Measurements from ENCODE around the gene PTPN11. TPM values are rescaled to one million over a fixed set of nuclear protein-coding genes. Genes with fewer than 3 reads are reported as not detected.
A peak's percentile ranks its signal among the peaks of the same experiment; 100 is the strongest.
"Not testable (repeated sequence)": the region's sequence is repeated elsewhere in the genome, so short reads cannot be mapped to it uniquely, and the experiment has no call there.

The PTPN11 gene
- total RNA-seq, 1 donor from 2014 or later, result 79.1 TPM

DNA sequence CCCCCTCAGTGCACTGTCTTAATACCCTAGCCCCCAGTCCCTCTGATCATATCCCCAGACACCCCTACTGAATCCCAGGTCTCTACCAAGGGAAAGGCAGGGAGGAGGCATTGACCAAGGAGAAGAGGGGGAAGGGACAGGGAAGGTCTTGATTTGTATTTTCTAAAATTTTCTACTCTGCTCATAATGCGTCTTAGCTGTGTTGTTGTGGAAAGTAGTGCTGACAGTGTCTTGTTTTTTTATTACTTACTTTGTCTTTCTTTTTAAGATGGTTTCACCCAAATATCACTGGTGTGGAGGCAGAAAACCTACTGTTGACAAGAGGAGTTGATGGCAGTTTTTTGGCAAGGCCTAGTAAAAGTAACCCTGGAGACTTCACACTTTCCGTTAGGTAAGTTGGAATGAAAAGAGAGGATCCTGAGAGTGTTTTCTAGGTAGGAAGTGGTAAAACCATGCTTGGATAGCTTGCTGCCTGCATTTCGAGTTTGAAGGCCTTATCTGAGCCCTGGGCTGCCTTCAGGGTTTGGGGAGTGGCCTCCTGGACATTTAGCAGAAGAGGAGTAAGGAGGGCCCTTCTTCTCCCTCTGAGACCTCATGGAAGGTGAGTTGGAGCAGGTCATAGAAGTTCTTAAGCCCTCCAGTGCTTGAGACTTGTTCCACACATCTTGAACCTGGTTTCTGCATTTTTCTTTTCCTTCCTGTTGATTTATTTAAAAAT, 27.4 kb downstream of the PTPN11 start:
- DNase-seq (ENCODE audit: low spot score) (no peak), ATAC-seq (no peak)

DNA sequence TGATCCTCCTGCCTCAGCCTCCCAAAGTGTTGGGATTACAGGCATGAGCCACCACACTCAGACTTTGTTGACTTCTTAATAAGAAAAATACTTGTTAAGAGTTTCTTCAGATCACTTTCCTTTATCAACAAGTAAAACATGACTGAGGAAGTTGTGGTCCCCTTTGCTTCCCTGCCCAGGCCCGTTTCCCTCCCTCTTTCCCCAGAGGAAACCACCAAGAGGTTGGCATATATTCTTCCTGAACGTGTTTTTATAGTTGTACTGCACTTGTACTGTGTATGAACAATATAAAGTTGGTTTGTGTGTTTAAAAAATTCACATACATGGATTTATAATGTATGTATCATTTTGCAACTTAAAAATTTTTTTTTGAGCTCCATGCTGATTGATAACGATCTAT, 28.4 kb downstream of the PTPN11 start:
- DNase-seq (ENCODE audit: low spot score), result no peak

DNA sequence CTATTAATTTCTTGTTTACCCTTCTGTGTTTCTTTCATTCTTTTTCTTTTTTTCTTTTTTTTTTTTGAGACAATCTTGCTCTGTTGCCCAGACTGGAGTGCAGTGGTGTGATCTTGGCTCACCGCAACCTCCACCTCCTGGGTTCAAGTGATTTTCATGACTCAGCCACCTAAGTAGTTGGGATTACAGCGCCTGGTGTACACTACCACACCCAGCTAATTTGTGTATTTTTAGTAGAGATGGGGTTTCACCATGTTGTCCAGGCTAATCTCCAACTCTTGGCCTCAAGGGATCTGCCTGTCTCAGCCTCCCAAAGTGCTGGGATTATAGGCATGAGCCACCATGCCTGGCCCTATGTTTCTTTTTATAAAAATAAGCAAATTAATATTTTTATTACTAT, 29.4 kb downstream of the PTPN11 start:
- ATAC-seq; DNase-seq (ENCODE audit: low spot score): not testable (repeated sequence)

More for the DNA sequence above, 28.4 kb downstream of the PTPN11 start:
- no peak for ATAC-seq

DNA sequence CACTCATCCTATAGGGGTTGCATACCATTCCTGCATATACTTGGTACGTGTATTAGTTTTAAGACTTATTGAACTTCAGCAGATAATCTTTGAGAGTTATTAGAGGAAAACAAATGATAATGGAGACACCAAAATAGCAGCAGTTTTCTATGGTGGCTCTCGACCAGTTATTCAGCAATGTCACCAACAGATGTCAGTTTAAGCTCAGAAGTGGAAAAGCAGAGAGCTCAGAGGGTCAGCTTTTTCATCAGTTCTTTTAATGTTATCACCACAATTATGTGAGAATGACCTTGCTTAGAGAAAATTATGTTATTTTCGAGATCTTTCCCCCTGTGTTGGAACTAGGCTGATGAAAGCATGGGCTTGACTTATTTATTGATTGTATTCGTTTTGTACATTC, 32.0 kb downstream of the PTPN11 start:
- ATAC-seq (peak; percentile 43), DNase-seq (ENCODE audit: low spot score) (no peak)

DNA sequence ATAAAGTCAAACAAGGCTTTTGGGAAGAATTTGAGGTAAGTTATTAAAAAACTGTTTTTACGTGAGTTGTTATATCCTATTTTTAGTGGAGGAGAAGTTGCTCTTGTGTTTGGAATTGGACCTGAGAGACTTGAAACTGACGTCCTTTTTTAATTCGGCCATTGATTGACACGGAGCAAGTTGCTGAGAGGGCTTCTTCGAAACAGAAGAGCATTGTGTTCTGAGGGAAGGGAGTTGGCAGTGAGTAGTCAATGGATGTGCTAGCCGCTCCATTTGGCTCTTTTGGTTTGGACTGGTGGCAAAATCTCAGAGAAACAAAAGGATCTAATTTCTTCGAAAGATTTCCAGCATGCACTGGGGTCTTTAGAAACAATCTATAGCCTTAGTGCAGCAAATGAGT, 37.3 kb downstream of the PTPN11 start:
- DNase-seq (ENCODE audit: low spot score) (no peak), ATAC-seq (no peak)

DNA sequence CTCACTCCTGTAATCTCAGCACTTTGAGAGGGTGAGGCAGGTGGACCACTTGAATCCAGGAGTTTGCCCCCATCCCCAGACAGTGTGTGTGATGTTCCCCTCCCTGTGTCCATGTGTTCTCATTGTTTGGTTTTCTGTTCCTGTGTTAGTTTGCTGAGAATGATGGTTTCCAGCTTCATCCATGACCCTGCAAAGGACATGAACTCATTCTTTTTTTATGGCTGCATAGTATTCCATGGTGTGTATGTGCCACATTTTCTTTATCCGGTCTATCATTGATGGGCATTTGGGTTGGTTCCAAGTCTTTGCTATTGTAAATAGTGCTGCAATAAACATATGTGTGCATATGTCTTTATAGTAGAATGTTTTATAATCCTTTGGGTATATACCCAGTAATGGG, 38.4 kb downstream of the PTPN11 start:
- not testable (repeated sequence) for ATAC-seq; DNase-seq (ENCODE audit: low spot score)

DNA sequence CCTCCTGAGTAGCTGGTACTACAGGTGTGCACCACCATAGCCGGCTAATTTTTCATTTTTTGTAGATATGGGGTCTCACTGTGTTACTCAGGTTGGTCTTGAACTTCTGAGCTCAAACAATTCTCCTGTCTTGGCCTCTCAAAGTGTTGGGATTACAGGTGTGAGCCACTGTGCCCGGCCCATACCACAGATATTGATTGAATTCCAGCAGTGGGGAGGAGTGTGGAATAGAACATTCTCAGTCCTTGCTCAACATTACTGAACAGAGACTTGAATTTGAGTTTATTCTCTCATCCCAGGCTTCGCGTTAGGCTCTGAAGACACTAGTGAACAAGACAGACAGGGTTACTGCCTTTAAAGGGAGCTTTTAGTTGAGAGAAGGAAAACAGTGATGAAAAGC, 39.6 kb downstream of the PTPN11 start:
- ATAC-seq, result peak; percentile 75

DNA sequence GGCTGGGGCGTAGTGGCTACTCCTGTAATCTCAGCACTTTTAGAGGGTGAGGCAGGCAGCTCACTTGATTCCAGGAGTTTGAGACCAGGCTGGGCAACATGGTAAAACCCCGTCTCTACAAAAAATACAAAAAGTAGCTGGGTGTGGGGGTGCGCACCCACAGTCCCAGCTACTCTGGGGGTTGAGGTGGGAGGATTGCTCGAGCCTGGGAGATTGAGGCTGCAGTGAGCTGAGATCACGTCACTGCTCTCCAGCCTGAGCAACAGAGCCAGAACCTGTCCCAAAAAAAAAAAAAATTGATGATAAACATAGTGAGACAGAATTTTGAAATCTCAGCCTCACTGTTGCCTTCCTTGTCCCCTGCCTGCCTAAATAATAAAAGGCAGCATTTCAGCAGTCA, 40.0 kb downstream of the PTPN11 start:
- no peak for DNase-seq (ENCODE audit: low spot score)
- peak; percentile 10 for ATAC-seq

More for the DNA sequence above, 39.6 kb downstream of the PTPN11 start:
- DNase-seq (ENCODE audit: low spot score), result no peak

DNA sequence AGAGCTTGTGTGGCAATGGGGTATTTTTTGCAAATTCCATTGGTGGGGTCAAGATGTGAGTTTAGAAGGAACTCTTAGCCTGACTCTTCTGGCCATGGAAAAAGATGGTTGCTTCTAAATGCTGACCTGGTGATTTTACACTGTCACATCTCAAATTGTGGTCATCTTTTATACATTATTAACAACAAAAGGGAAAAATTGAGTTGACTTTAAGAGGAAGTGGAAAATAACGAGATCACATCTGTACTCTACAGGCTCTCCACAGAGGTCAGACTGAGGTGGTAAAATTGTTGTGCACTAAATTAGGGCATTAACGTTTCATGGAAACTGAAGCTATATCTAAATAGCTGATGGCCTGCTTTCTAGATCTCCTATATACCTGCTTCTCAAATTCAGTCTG, 44.7 kb downstream of the PTPN11 start:
- ATAC-seq, result no peak
- DNase-seq (ENCODE audit: low spot score), result no peak

DNA sequence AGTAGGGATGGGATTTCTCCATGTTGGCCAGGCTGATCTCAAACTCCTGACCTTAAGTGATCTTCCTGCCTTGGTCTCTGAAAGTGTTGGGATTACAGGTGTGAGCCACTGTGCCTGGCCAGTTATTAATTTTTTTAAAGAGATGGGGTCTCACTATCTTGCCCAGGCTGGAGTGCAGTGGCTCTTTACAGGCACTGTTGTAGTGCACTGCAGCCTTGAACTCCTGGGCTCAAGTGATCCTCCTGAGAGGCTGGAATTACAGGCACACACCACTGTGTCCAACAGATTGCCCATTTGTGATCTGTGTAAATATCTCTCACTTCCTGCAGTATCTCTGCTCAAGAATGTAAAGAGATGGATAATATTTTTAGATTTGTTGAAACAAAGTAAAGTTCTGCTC, 45.9 kb downstream of the PTPN11 start:
- ATAC-seq, result no peak
- DNase-seq (ENCODE audit: low spot score), result no peak

DNA sequence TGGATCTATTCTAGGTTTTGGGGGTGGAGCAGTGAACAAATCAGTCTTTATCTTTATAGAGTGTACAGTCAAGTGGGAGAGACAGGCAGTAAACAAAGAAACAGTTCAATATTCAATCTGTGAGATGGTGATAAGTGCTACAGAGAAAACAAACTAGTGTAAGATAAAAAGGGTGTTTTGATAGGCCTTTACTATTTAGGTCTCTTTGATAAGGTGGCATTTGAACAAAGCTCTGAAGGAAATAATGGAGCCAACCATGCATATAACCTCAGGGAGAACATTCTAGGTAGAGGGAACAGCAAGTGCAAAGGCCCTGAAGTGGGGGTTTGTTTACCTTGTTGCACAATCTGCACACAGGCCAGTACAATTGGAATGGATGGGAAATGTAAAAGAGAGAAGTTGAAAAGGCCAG, 47.3 kb downstream of the PTPN11 start:
- peak; percentile 67 for DNase-seq (ENCODE audit: low spot score)

DNA sequence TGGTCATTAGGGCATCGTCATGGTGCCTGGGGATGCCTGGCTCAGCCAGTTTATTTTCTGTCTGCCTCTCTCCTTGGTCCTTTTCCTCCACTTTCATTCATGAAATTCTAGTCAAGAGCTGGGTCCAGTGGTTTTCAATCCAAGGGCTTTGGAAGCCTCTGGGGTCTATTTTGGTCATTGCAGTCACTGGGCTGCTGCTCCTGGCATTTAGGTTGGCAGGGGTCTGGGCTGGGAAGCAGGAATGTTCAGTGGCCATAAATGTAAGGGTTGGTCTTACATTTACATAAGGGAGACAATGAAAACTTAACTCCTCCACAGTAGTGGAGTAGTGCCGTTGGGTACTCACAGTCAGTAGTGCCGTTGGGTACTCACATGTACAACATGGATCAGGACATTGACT, 48.1 kb downstream of the PTPN11 start:
- ATAC-seq (no peak), DNase-seq (ENCODE audit: low spot score) (no peak)

More for the DNA sequence above, 47.3 kb downstream of the PTPN11 start:
- peak; percentile 73 for ATAC-seq

DNA sequence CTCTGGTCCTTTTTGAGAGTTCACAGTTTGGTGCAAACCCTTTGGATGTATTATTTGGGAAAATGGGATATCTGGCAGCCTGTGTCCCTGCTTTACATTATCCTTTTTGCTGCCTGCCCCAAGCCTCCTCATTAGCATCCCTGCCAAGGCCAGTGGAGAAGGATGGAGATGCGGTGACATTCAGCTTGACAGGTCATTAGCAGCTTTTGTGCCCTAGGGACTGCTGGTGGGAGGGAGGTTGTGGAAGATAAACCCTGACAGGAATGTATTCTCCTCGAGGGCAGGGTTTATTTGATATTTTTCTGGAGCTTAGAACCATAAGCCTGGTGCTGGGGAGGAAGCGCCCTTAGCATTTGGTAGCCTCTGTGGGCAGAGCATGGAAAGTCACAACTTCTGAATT, 49.3 kb downstream of the PTPN11 start:
- no peak for ATAC-seq
- DNase-seq (ENCODE audit: low spot score), result no peak

DNA sequence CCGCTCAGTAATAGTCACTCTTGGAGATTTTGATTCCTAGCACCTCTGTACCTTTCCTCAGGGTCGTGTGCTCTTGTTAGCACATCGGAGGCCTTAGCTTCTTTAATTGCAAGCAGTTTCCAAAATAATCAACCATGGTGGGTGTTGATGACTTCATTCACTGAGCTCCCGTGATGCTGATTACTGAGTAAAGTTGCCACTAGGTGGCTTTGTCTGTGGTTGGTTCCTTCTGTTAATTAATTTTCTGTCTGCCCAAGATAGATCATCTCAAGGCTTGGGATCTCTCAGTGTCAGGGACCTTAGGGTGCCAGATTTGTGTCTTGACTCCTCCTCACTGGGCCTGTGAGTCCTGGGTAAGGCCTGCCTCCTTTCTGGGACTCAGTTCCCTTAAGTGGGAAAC, 54.3 kb downstream of the PTPN11 start:
- DNase-seq (ENCODE audit: low spot score) (no peak), ATAC-seq (no peak)

DNA sequence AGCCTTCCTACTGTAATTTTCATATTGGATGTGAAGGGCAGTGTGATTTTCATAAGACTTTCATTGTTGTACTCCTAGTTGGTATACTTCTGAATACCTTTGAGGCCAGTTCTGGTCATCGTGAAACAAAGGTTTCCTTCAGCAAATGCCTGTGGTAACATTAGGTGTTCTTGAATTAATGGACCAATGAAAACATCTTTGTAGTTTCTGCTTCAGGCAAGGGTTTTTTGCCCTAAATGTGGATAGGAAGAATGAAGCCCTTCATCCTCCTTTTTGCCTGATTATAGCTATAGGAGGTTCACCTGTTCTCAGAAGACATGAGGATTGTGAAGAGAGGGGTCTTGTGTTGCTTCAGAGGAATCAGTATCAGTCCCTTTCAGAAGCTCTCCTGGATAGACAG, 60.7 kb downstream of the PTPN11 start:
- DNase-seq (ENCODE audit: low spot score), result no peak
- ATAC-seq, result no peak

DNA sequence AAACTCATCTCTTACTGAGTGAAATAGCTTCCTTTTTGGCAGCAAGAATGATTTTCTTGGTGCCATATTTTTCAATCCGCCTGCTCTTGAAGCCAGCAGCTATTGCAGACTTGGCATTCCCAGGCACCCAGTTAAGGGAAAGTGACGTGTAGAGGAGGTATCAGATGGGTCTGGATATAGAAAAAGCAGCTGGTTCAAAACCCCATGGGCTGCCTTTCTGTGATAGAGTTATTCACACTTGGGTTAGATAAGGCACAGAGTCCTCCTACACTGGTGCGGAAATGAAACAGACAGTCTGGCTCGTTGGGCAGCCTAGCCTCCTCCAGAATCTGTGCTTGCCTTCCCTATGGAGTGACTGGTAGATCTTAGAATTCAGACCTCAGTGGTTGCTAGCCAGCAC, 62.2 kb downstream of the PTPN11 start:
- no peak for ATAC-seq
- no peak for DNase-seq (ENCODE audit: low spot score)

DNA sequence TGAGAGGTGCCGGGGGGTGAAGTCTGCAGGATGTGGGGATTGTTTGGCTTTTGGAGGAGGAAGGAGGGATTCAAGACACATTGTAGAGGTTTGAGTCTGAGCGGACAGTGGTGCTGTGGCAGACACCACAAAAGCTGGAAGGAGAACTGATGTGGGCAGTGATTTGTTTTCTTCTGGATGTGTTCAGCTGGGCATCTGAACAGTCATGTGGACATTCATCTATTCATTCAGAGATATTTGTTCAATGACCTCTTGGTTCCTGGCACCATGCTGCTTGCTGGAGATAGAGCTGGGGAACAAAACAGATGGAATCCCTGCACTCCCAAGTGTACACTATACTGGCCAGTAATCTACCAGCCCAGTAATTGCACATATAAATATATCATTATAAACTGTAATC, 64.0 kb downstream of the PTPN11 start:
- DNase-seq (ENCODE audit: low spot score), result no peak
- ATAC-seq, result peak; percentile 34

DNA sequence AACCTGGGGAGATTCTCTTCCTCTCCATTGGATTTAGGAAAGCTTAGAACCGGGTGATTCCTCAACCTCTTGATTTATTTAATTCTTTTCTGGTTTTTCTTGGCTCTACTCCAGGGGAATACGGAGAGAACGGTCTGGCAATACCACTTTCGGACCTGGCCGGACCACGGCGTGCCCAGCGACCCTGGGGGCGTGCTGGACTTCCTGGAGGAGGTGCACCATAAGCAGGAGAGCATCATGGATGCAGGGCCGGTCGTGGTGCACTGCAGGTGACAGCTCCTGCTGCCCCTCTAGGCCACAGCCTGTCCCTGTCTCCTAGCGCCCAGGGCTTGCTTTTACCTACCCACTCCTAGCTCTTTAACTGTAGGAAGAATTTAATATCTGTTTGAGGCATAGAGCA, 67.6 kb downstream of the PTPN11 start:
- ATAC-seq (no peak), DNase-seq (ENCODE audit: low spot score) (no peak)

DNA sequence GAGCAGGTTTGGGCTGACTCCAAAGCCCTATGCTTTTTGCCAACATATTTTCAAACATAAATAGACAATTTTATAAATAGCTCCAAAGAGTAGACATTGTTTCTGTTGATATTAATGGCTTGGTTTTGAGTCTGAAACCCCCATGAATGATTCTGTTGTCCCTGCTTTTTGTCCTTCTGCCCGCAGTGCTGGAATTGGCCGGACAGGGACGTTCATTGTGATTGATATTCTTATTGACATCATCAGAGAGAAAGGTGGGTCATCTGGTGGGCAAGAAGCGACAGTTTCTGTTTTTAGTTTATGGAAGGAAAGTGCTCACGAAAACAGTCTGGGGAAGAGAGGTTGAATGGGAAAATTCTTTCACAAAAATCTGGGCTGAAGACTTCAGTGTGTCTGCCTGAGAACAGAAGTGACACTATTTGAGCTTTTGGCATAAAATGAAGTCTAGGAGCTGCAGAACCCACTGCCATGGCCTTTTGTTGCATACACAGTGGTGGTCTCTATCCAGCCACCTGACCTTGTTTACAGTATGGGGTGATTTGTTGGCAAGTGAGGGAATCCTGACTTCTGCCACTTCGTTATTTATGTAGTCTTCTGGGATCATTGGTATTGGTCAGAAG, 69.6 kb downstream of the PTPN11 start:
- ATAC-seq (no peak), DNase-seq (ENCODE audit: low spot score) (no peak)

DNA sequence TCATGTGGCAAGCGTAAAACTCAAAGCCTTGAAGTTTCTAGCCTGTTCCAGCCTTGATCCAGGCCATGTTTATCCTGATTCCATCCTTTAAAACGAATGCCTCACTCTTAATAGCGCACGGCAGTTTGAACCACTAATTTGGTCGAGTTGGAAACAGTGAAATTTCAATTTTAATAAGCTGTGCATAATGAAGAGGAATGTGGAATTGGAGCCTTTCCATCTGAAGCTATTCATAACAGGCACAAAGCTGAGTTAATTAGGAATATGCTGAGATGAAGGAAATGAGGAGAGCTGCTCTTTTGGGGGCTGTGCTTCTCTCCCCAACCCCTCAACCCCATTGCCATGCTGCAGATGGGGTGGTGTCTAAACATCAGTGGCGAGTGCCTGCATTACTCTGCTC, 70.7 kb downstream of the PTPN11 start:
- ATAC-seq (no peak), DNase-seq (ENCODE audit: low spot score) (no peak)

DNA sequence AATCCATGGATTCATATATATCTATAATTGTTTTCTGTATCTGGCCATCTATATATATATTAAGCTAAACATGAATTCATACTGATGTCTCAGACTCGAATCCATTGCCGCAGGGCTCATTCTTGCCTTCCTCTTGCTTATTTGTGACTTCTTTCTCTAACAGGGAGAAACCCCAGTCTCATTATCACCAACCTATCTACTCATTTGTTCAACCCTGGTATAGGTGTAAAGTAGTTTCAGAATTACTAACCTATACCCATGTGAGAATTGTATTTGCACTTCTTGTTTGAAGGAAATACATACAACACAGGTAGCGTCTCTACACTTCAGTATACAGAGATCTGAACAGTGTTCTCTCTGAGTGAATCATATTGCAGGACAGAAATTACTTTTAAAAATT, 77.7 kb downstream of the PTPN11 start:
- no peak for ATAC-seq
- no peak for DNase-seq (ENCODE audit: low spot score)

DNA sequence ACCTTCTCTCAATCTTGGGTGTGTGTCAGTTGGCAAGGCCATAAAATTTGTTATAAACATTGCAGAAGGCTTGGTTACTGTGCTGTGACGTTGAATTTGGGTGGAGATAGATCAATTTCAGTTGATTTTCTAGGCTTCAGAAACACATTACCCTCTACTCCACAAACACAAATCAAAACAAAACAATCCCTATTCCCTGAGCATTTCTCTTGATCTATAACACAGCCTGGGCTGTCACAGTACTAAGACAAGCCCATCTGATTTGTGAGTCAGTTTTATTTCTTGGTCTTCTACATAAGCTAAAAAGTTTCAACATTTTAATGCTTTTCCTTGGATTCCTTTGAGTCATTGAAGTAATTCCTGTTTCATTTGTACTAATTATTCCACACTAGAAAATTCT, 79.8 kb downstream of the PTPN11 start:
- DNase-seq (ENCODE audit: low spot score) (no peak), ATAC-seq (no peak)

DNA sequence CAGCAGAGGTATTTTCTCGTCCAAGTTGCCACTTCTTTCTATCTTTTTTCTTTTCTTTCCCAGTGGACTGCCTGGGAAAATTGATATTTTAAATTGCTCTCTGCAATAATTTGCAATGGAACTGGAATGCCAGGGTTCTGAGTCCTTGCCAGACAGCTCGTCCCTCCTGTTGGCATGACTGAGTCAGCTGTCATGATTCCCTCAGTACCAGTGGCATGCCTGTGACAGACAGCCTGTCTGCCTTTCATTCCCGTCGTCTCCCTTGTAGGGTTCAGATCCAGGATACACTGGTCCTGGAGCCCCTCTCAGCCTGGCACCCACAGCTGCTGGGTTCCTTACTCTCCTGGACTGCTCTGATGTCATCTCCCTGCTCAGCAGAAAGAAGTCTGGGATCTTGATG, 84.8 kb downstream of the PTPN11 start:
- DNase-seq (ENCODE audit: low spot score) (no peak), ATAC-seq (no peak)
